HG02642 (cell line): ENCODE data around the gene BTLA.
"Not testable (repeated sequence)": the region's sequence is repeated elsewhere in the genome, so short reads cannot be mapped to it uniquely, and the experiment has no call there.

ENCODE experiments used
- ATAC-seq: cut with Tn5 transposase; IDR thresholded peaks from one replicate; pipeline ENCODE4 v1.9.1; 2021; ENCODE audit warnings: mild to moderate bottlenecking; ENCODE audit not compliant: unreplicated experiment, poor library complexity

The BTLA gene

GRCh38 chr3:112456147-112456546 lies 43.1 kb downstream of the BTLA start:
- ATAC-seq: no peak

- no peak for ATAC-seq
Observed at GRCh38 chr3:112448939-112449338, 50.3 kb downstream of the BTLA start.

GRCh38 chr3:112446343-112446742 lies 52.9 kb downstream of the BTLA start:
- no peak for ATAC-seq

- no peak for ATAC-seq
Observed at GRCh38 chr3:112445839-112446238, 53.4 kb downstream of the BTLA start.

GRCh38 chr3:112437146-112438022 lies 61.9 kb downstream of the BTLA start:
- no peak for ATAC-seq

- no peak for ATAC-seq
Observed at GRCh38 chr3:112429960-112430359, 69.3 kb downstream of the BTLA start.

- no peak for ATAC-seq
Observed at GRCh38 chr3:112427123-112427522, 72.1 kb downstream of the BTLA start.

GRCh38 chr3:112425858-112426750 lies 73.2 kb downstream of the BTLA start:
- peak; percentile 81 for ATAC-seq

GRCh38 chr3:112425382-112425781 lies 73.9 kb downstream of the BTLA start:
- ATAC-seq: no peak

GRCh38 chr3:112424394-112424793 lies 74.9 kb downstream of the BTLA start:
- no peak for ATAC-seq

- not testable (repeated sequence) for ATAC-seq
Observed at GRCh38 chr3:112422921-112423320, 76.4 kb downstream of the BTLA start.

- ATAC-seq: not testable (repeated sequence)
Observed at GRCh38 chr3:112418526-112418925, 80.7 kb downstream of the BTLA start.

- no peak for ATAC-seq
Observed at GRCh38 chr3:112417696-112418318, 81.5 kb downstream of the BTLA start.

GRCh38 chr3:112416391-112417212 lies 82.7 kb downstream of the BTLA start:
- ATAC-seq: no peak

GRCh38 chr3:112415390-112415789 lies 83.9 kb downstream of the BTLA start:
- no peak for ATAC-seq
